HepG2 (cell line): ENCODE measurements around the gene RELL1. TPM values are rescaled to one million over a fixed set of nuclear protein-coding genes. Genes with fewer than 3 reads are reported as not detected.

Experiments used
- ATAC-seq: fragments of 200-7000 bp; cut with Tn5 transposase; 3 replicates; pipeline ENCODE4 v1.9.1; 2020; ENCODE audit warnings: mild to moderate bottlenecking, moderate library complexity
- BruUV-seq: library from RNA; stranded (reverse); fragments of 400-500 nt; replicated peaks from 2 replicates; lab custom pipeline; 2021; lab: Mats Ljungman, UMichigan
- CTCF ChIA-PET: fragments of 300-600 bp; formaldehyde crosslinking; extraction: SDS; loops from one replicate; lab custom pipeline; 2021; ENCODE audit warnings: low total read pairs, inconsistent platforms, low intra/inter-chr PET ratio; lab: Yijun Ruan, JAX
- POLR2A ChIA-PET: fragments of 350-600 bp; sonication (Branson Sonifier 250); formaldehyde crosslinking; loops from one replicate; lab custom pipeline; 2020; ENCODE audit warnings: antibody characterized with exemption, inconsistent platforms; lab: Yijun Ruan, JAX
- DNase-seq: peaks from one replicate; pipeline ENCODE4 v3.0.0-alpha.2; 2015; ENCODE audit warnings: low spot score
- FAIRE-seq: peaks from 3 replicates; lab custom pipeline; 2011; peaks lifted over from hg19 to GRCh38; lab: Jason Lieb, UNC
- H2AFZ ChIP-seq: one replicate; pipeline ENCODE4 v1.6.1; 2011; ENCODE audit warnings: low read length, inconsistent platforms
- H3K27ac ChIP-seq: fragments of 300-600 bp; 3 replicates; pipeline ENCODE4 v1.8.0; 2011; ENCODE audit warnings: mixed run types, mild to moderate bottlenecking, mixed read lengths, low read length, inconsistent platforms; ENCODE audit not compliant: insufficient read depth; ENCODE audit errors: extremely low read length
- H3K27me3 ChIP-seq, 2 experiments: fragments of 200-600 bp in 1 of 2; 2 replicates in 1 of 2; 3 replicates in 1 of 2; pipeline versions ENCODE4 v1.6.0 to v1.8.0; 2011; ENCODE audit warnings: low read length in 2 of 2, mild to moderate bottlenecking in 2 of 2, moderate library complexity in 2 of 2, inconsistent platforms in 1 of 2; ENCODE audit not compliant: insufficient read depth in 2 of 2, control insufficient read depth in 1 of 2
- H3K36me3 ChIP-seq, 2 experiments: fragments of 200-600 bp in 1 of 2; replicated peaks in 1 of 2; 2 replicates in 1 of 2; 3 replicates in 1 of 2; pipeline versions ENCODE4 v1.5.1 to v1.8.0; 2011; ENCODE audit warnings: low read length in 2 of 2, inconsistent platforms in 1 of 2; ENCODE audit not compliant: insufficient read depth in 2 of 2, control insufficient read depth in 1 of 2
- H3K4me1 ChIP-seq: 2 replicates; pipeline ENCODE4 v1.5.1; 2012; ENCODE audit warnings: low read length, inconsistent platforms; ENCODE audit not compliant: insufficient read depth
- H3K4me2 ChIP-seq: 2 replicates; pipeline ENCODE4 v1.6.0; 2011; ENCODE audit warnings: low read depth, low read length, inconsistent platforms
- H3K4me3 ChIP-seq, 3 experiments: fragments of 200-600 bp in 1 of 3; sonication (generic), shearing (Covaris generic) in 1 of 3; replicated peaks in 1 of 3; 2 replicates each; pipeline ENCODE4 v1.5.1; 2011 to 2016; ENCODE audit warnings: low read length in 3 of 3, inconsistent platforms in 2 of 3, low read depth in 2 of 3, mild to moderate bottlenecking in 2 of 3, control low read depth in 1 of 3, mixed read lengths in 1 of 3; ENCODE audit not compliant: insufficient read depth in 1 of 3
- H3K79me2 ChIP-seq: one replicate; pipeline ENCODE4 v1.6.1; 2011; ENCODE audit warnings: low read length, inconsistent platforms; ENCODE audit not compliant: insufficient read depth
- H3K9ac ChIP-seq: 2 replicates; pipeline ENCODE4 v1.6.0; 2011; ENCODE audit warnings: mild to moderate bottlenecking, low read depth, low read length, inconsistent platforms; ENCODE audit not compliant: insufficient read depth
- H3K9me3 ChIP-seq: 2 replicates; pipeline ENCODE4 v1.5.1; 2012; ENCODE audit warnings: mild to moderate bottlenecking, low read length
- H4K20me1 ChIP-seq: 2 replicates; pipeline ENCODE4 v1.6.0; 2011; ENCODE audit warnings: inconsistent platforms, mild to moderate bottlenecking, low read length, moderate library complexity; ENCODE audit not compliant: insufficient read depth
- BORCS8-MEF2B ChIP-seq: sonication (generic); formaldehyde crosslinking; IDR thresholded peaks from 2 replicates; pipeline ENCODE4 v1.8.0; 2022; ENCODE audit warnings: mild to moderate bottlenecking, missing genetic modification reagents
- HNRNPUL1 ChIP-seq: fragments of 200-400 bp; formaldehyde crosslinking; IDR thresholded peaks from 2 replicates; pipeline ENCODE4 v1.6.1; 2017; ENCODE audit warnings: low read depth, mild to moderate bottlenecking, low read length, moderate library complexity
- MZF1 ChIP-seq: sonication (generic); formaldehyde crosslinking; IDR thresholded peaks from 2 replicates; pipeline ENCODE4 v1.8.1; 2023; ENCODE audit warnings: mild to moderate bottlenecking, missing genetic modification reagents, borderline replicate concordance
- NAIF1 ChIP-seq: sonication (generic); formaldehyde crosslinking; IDR thresholded peaks from 2 replicates; pipeline ENCODE4 v1.5.0; 2020; ENCODE audit warnings: mild to moderate bottlenecking, missing genetic modification reagents, borderline replicate concordance
- REXO4 ChIP-seq: sonication (generic); formaldehyde crosslinking; IDR thresholded peaks from 2 replicates; pipeline ENCODE4 v1.8.0; 2022; ENCODE audit warnings: missing genetic modification reagents, mild to moderate bottlenecking, borderline replicate concordance
- RORA ChIP-seq: sonication (generic); formaldehyde crosslinking; IDR thresholded peaks from 2 replicates; pipeline ENCODE4 v1.5.0; 2020; ENCODE audit warnings: mild to moderate bottlenecking, missing genetic modification reagents, moderate library complexity
- SP5 ChIP-seq: IDR thresholded peaks from 2 replicates; pipeline ENCODE4 v1.6.1; 2016; ENCODE audit warnings: low read depth, borderline replicate concordance
- ZBTB20 ChIP-seq: sonication (generic); formaldehyde crosslinking; IDR thresholded peaks from 2 replicates; pipeline ENCODE4 v1.8.1; 2023; ENCODE audit warnings: missing genetic modification reagents, low read depth, mild to moderate bottlenecking, borderline replicate concordance
- ZNF282 ChIP-seq: fragments of 450-650 bp; IDR thresholded peaks from 2 replicates; pipeline ENCODE4 v1.6.1; 2018; ENCODE audit not compliant: partially characterized antibody
- ZNF598 ChIP-seq: sonication (generic); formaldehyde crosslinking; IDR thresholded peaks from 2 replicates; pipeline ENCODE4 v1.5.1; 2020; ENCODE audit warnings: mild to moderate bottlenecking, missing genetic modification reagents, borderline replicate concordance
- ZNF614 ChIP-seq: IDR thresholded peaks from 2 replicates; pipeline ENCODE4 v1.6.1; 2018; ENCODE audit warnings: missing biosample characterization, missing genetic modification reagents, inconsistent platforms, borderline replicate concordance
- ZNF75D ChIP-seq: sonication (generic); formaldehyde crosslinking; IDR thresholded peaks from 2 replicates; pipeline ENCODE4 v1.8.1; 2023; ENCODE audit warnings: missing genetic modification reagents, mild to moderate bottlenecking, borderline replicate concordance
- ZNF839 ChIP-seq: sonication (generic); formaldehyde crosslinking; IDR thresholded peaks from 2 replicates; pipeline ENCODE4 v1.4.0; 2020; ENCODE audit warnings: missing genetic modification reagents, mild to moderate bottlenecking, borderline replicate concordance
- ZNF883 ChIP-seq: sonication (generic); formaldehyde crosslinking; IDR thresholded peaks from 2 replicates; pipeline ENCODE4 v1.5.1; 2020; ENCODE audit warnings: mild to moderate bottlenecking, missing genetic modification reagents; ENCODE audit errors: not compliant biosample characterization
- WGBS: methylation state at CpG from one replicate; pipeline ENCODE4 v1.1.6; 2017; ENCODE audit warnings: low lambda C conversion rate; 5-methylcytosine and 5-hydroxymethylcytosine counted together
- in situ Hi-C: cut with HindIII; loops from 2 replicates; pipeline ENCODE4 v1.10.0; 2017; ENCODE audit warnings: low pct_unique_long_range_greater_than_20kb; ENCODE audit not compliant: extremely low pct_ligation_motif_present
- intact Hi-C: fragments of 100-400 bp; cut with micrococcal nuclease; formaldehyde crosslinking; loops from one replicate; pipeline ENCODE4 v1.10.0; 2022; ENCODE audit not compliant: unreplicated experiment
- polyA plus RNA-seq, 8 experiments: library from polyadenylated mRNA; depleted of rRNA in 3 of 8; stranded (reverse) in 7 of 8; unstranded in 1 of 8; fragments of >200 nt; fragmentation: Illumina TruSeq in 4 of 8; extraction: Trizol in 4 of 8; gene quantifications; 2 replicates each; pipeline versions ENCODE4 v1.2.1 to v1.2.3, GENCODE V29; 2011 to 2016; ENCODE audit warnings: low read depth in 4 of 8, missing spikeins in 1 of 8, mixed read lengths in 1 of 8; ENCODE audit not compliant: insufficient read depth in 1 of 8
- total RNA-seq, 5 experiments: library from RNA; depleted of rRNA; stranded (reverse); fragments of >200 nt; fragmentation: Illumina TruSeq; extraction: Trizol; gene quantifications; 2 replicates each; pipeline ENCODE4 v1.2.3, GENCODE V29; 2016; ENCODE audit warnings: low read depth in 1 of 5
- TF ChIP-seq, protein P1 (sequence below): IDR thresholded peaks from 2 replicates; pipeline ENCODE4 v1.6.1; 2016; ENCODE audit warnings: missing compliant biosample characterization, missing genetic modification reagents, borderline replicate concordance
- TF ChIP-seq, protein P2 (sequence below): sonication (generic); formaldehyde crosslinking; IDR thresholded peaks from 2 replicates; pipeline ENCODE4 v1.8.0; 2022; ENCODE audit warnings: missing genetic modification reagents, mild to moderate bottlenecking, moderate library complexity, borderline replicate concordance

RELL1 gene
- total and polyA plus RNA-seq, 2 of the 13 experiments (the other 11 are each of a cell fraction or from before 2014, with no cell fraction given), result 8.4 to 58.4 TPM

DNA sequence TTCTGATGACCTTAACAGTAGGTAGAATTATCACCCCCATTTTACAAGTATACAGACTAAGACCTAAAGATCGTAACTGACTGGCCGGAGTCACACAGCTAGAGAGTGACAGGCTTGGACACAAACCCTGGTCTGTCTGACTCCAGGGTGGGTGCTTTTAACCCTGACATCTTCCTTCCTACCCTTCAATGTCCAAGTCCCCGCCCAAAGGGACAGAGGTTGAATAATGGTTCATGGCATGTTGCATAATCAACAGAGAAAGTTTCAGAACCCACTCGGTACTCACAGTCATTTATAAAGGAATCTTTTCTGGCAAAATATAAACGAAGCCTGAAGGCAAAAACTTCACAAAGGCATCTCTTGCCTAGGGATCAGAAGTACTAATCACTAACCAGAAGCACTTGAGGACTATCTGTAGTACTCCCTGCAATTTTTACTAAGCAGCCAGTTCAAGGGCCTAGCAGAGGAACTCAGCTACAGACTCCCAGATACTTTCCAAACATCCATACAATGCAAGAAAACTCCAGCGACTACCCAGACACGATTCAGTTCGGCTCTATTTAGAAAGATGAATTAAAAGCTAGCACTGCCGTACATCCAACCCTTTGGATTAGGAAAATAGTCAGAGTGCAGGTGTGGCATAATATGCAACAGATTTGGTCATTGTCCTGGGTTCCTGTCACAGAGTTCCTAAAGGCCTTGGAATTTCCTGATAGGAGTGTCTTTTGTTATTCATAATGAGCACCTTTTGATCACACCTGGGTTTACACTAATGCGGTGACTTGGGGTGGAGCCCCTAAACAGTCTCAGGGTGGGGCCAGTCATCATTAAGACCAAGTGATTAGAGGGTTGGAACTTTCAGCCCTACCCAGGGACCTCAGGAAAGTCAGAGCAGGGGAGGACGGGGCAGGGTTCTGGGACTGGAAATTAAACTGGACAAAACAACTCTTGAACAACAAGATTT lies 44.0 kb downstream of the RELL1 start (continued):
- TF ChIP-seq, protein P1, sequence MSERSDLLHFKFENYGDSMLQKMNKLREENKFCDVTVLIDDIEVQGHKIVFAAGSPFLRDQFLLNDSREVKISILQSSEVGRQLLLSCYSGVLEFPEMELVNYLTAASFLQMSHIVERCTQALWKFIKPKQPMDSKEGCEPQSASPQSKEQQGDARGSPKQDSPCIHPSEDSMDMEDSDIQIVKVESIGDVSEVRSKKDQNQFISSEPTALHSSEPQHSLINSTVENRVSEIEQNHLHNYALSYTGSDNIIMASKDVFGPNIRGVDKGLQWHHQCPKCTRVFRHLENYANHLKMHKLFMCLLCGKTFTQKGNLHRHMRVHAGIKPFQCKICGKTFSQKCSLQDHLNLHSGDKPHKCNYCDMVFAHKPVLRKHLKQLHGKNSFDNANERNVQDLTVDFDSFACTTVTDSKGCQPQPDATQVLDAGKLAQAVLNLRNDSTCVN (CRISPR knock-in tag), result no peak
- no peak for TF ChIP-seq ZNF839 (CRISPR knock-in tag)
- TF ChIP-seq, all 625 proteins: peak for 16

DNA sequence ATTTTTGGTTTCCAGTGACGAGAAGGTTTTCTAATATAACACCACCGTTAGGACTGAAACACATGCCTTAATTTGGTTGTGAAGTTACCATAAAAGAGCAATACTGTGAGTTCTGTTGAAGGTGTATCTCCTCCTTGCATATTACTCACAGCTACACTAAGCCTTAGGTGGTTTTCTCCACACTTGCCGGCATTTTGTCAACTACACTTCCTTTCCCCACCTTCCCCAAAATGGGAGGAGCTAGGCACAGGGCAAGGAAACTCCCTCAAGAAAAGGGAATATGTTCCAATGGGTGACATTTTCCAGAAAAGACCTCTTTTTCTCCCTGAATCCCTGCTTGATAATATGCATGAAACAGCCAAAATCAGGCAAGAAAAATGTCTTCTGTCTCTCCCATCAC lies 44.8 kb downstream of the RELL1 start:
- in situ Hi-C loops (no loop called here), intact Hi-C loops (loop anchor here (5.0 kb wide), 1 partner anchor 39 kb away; no protein-coding TSS in a partner anchor)
- WGBS, result 92% methylated on average over 3 of the region's 3 CpGs
- no peak for ATAC-seq
- H4K20me1 ChIP-seq, result no peaks in the 10 kb centered on the region
- H3K27me3 ChIP-seq, result no peaks in the 10 kb centered on the region
- peaks cover 4 to 31% of the 10 kb centered on the region in 2 experiments for H3K36me3 ChIP-seq
- ChIA-PET POLR2A (no interaction called here), CTCF (no interaction called here)
- peak overlapping the region; percentile 36 for H3K4me2 ChIP-seq
- FAIRE-seq, result no peak
- no peaks in the 10 kb centered on the region for H3K79me2 ChIP-seq
- H3K27ac ChIP-seq, result no peak overlapping the region
- H3K4me1 ChIP-seq, result peaks cover 19% of the 10 kb centered on the region
- BruUV-seq, result no TSS peak
- no peak overlapping the region for H2AFZ ChIP-seq
- H3K4me3 ChIP-seq, result no peak overlapping the region
- no peak for DNase-seq
- H3K9ac ChIP-seq, result no peak overlapping the region
- H3K9me3 ChIP-seq, result no peaks in the 10 kb centered on the region
- TF ChIP-seq RORA (CRISPR knock-in tag) (no peak), SP5 (CRISPR knock-in tag) (no peak), MZF1 (CRISPR knock-in tag) (no peak), ZNF75D (CRISPR knock-in tag) (no peak), NAIF1 (CRISPR knock-in tag) (no peak), ZNF883 (CRISPR knock-in tag) (no peak), ZNF598 (CRISPR knock-in tag) (no peak), ZBTB20 (CRISPR knock-in tag) (no peak), ZNF282 (no peak), REXO4 (CRISPR knock-in tag) (no peak), BORCS8-MEF2B (CRISPR knock-in tag) (no peak), ZNF614 (CRISPR knock-in tag) (no peak), HNRNPUL1 (no peak)
- TF ChIP-seq, protein P2, sequence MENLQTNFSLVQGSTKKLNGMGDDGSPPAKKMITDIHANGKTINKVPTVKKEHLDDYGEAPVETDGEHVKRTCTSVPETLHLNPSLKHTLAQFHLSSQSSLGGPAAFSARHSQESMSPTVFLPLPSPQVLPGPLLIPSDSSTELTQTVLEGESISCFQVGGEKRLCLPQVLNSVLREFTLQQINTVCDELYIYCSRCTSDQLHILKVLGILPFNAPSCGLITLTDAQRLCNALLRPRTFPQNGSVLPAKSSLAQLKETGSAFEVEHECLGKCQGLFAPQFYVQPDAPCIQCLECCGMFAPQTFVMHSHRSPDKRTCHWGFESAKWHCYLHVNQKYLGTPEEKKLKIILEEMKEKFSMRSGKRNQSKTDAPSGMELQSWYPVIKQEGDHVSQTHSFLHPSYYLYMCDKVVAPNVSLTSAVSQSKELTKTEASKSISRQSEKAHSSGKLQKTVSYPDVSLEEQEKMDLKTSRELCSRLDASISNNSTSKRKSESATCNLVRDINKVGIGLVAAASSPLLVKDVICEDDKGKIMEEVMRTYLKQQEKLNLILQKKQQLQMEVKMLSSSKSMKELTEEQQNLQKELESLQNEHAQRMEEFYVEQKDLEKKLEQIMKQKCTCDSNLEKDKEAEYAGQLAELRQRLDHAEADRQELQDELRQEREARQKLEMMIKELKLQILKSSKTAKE (CRISPR knock-in tag), result no peak
